Measurements from ENCODE around the gene PGF.

The PGF gene

GRCh38 chr14:74954947-74955228 lies 509 bp downstream of the PGF start:
- DNase-seq = no peak

GRCh38 chr14:74954232-74954946 lies 1.0 kb downstream of the PGF start:
- no peak for DNase-seq

GRCh38 chr14:74953686-74954085 lies 1.7 kb downstream of the PGF start:
- DNase-seq = no peak

GRCh38 chr14:74952697-74953484 lies 2.5 kb downstream of the PGF start:
- no peak for DNase-seq

GRCh38 chr14:74952180-74952665 lies 3.2 kb downstream of the PGF start:
- DNase-seq = no peak

- DNase-seq = no peak
These were observed 3.8 kb downstream of the PGF start for GRCh38 chr14:74951443-74952179.

- DNase-seq = no peak
These were observed 4.5 kb downstream of the PGF start for GRCh38 chr14:74950795-74951442.

GRCh38 chr14:74949859-74950573 lies 5.4 kb downstream of the PGF start:
- no peak for DNase-seq

GRCh38 chr14:74949191-74949601 lies 6.2 kb downstream of the PGF start:
- DNase-seq = no peak

- no peak for DNase-seq
These were observed 6.9 kb downstream of the PGF start for GRCh38 chr14:74948228-74949175.

- DNase-seq = no peak
These were observed 7.8 kb downstream of the PGF start for GRCh38 chr14:74947353-74948227.

GRCh38 chr14:74946659-74947281 lies 8.6 kb downstream of the PGF start:
- DNase-seq = no peak

GRCh38 chr14:74945852-74946658 lies 9.3 kb downstream of the PGF start:
- DNase-seq = peak in 5 of 6 experiments; percentile 44 to 65 (median 61)

- DNase-seq = peak in 1 of 6 experiments; percentile 8
These were observed 10.0 kb downstream of the PGF start for GRCh38 chr14:74945261-74945851.

- DNase-seq = no peak
These were observed 12.8 kb downstream of the PGF start for GRCh38 chr14:74942608-74943007.

- no peak for DNase-seq
These were observed 13.2 kb downstream of the PGF start for GRCh38 chr14:74942181-74942580.

GRCh38 chr14:74941676-74942097 lies 13.7 kb downstream of the PGF start:
- DNase-seq = peak in 5 of 6 experiments; percentile 11 to 55 (median 41)

- DNase-seq = no peak
These were observed 14.3 kb downstream of the PGF start for GRCh38 chr14:74940956-74941565.
